ENCODE measurements around the gene P3H4. TPM values are rescaled to one million over a fixed set of nuclear protein-coding genes. Genes with fewer than 3 reads are reported as not detected.
A peak's percentile ranks its signal among the peaks of the same experiment; 100 is the strongest.

The P3H4 gene
- total RNA-seq, 1 donor from 2014 or later = 6.0 TPM

GRCh38 chr17:41803049-41804020, 8.4 kb downstream of the P3H4 start:
- Histone ChIP-seq H3K27ac (replicated peaks) (no peak overlapping the region), H3K4me1 (peaks cover 12% of the 10 kb centered on the region), H3K27me3 (ENCODE audit: low read depth) (no peaks in the 10 kb centered on the region), H3K9me3 (replicated peaks) (no peaks in the 10 kb centered on the region), H3K4me3 (no peak overlapping the region), H3K36me3 (peaks cover 5% of the 10 kb centered on the region)
- intact Hi-C loops (cut with micrococcal nuclease) = no loop called here
- TF ChIP-seq CTCF (IDR thresholded peaks at IDR 0.05; ENCODE audit: borderline replicate concordance) = no peak
- DNase-seq = no peak

- intact Hi-C loops (cut with micrococcal nuclease) = loop anchor here (2.0 kb wide), 1 partner anchor 63 kb away; no protein-coding TSS in a partner anchor
- peaks cover 5% of the 10 kb centered on the region for H3K36me3 ChIP-seq
- peak; percentile 84 for DNase-seq
Observed at GRCh38 chr17:41801374-41802271, 10.1 kb downstream of the P3H4 start.

GRCh38 chr17:41800601-41801373, 11.0 kb downstream of the P3H4 start:
- no peaks in the 10 kb centered on the region for H3K36me3 ChIP-seq
- intact Hi-C loops (cut with micrococcal nuclease) = loop anchor here (2.0 kb wide), 1 partner anchor 62 kb away; no protein-coding TSS in a partner anchor
- TF ChIP-seq CTCF (IDR thresholded peaks at IDR 0.05; ENCODE audit: borderline replicate concordance) = no peak
- peak overlapping the region; percentile 38 for H3K4me3 ChIP-seq
- DNase-seq = no peak
- H3K9me3 ChIP-seq (replicated peaks) = no peaks in the 10 kb centered on the region
- no peaks in the 10 kb centered on the region for H3K27me3 ChIP-seq (ENCODE audit: low read depth)
- H3K4me1 ChIP-seq = peaks cover 12% of the 10 kb centered on the region
- peak overlapping the region; percentile 45 for H3K27ac ChIP-seq (replicated peaks)

More at GRCh38 chr17:41801374-41802271, 10.1 kb downstream of the P3H4 start:
- TF ChIP-seq CTCF (IDR thresholded peaks at IDR 0.05; ENCODE audit: borderline replicate concordance) = peak; percentile 98
- Histone ChIP-seq H3K4me3 (peak overlapping the region; percentile 38), H3K4me1 (peaks cover 12% of the 10 kb centered on the region), H3K27me3 (ENCODE audit: low read depth) (no peaks in the 10 kb centered on the region), H3K9me3 (replicated peaks) (no peaks in the 10 kb centered on the region), H3K27ac (replicated peaks) (peak overlapping the region; percentile 45)

GRCh38 chr17:41799366-41799765, 12.4 kb downstream of the P3H4 start:
- no peaks in the 10 kb centered on the region for H3K9me3 ChIP-seq (replicated peaks)
- DNase-seq = no peak
- no peak for TF ChIP-seq CTCF (IDR thresholded peaks at IDR 0.05; ENCODE audit: borderline replicate concordance)
- no peak overlapping the region for H3K27ac ChIP-seq (replicated peaks)
- H3K36me3 ChIP-seq = no peaks in the 10 kb centered on the region
- H3K4me1 ChIP-seq = peaks cover 18% of the 10 kb centered on the region
- no peak overlapping the region for H3K4me3 ChIP-seq
- H3K27me3 ChIP-seq (ENCODE audit: low read depth) = no peaks in the 10 kb centered on the region
- intact Hi-C loops (cut with micrococcal nuclease) = no loop called here

Measured in left ventricle myocardium inferior (tissue), 1 donor.